Measurements from ENCODE around the gene EED.

EED gene

GRCh38 chr11:86291466-86292262 lies 47.1 kb downstream of the EED start:
- Histone ChIP-seq H3K27me3 (ENCODE audit: control insufficient read depth, low read length) (no peaks in the 10 kb centered on the region), H3K4me1 (ENCODE audit: control insufficient read depth, low read length) (peaks cover 25% of the 10 kb centered on the region), H3K36me3 (ENCODE audit: control insufficient read depth, low read length) (no peaks in the 10 kb centered on the region), H3K4me3 (ENCODE audit: low read length) (no peak overlapping the region), H3K4me2 (ENCODE audit: low read length) (no peak overlapping the region), H4K20me1 (ENCODE audit: control insufficient read depth, insufficient read depth, low read depth, low read length) (no peaks in the 10 kb centered on the region), H3F3A (ENCODE audit: control insufficient read depth, insufficient read depth) (peaks cover 3% of the 10 kb centered on the region; the same call in 1 of the 2 replicates), H3K79me2 (ENCODE audit: control insufficient read depth, low read length) (no peaks in the 10 kb centered on the region), H3K9me3 (ENCODE audit: control insufficient read depth, insufficient read depth, low read length) (no peaks in the 10 kb centered on the region), H3K27ac (ENCODE audit: low read depth, low read length) (no peak overlapping the region), H3K9me2 (replicated peaks; ENCODE audit: control insufficient read depth, low read length) (no peaks in the 10 kb centered on the region)
- TF ChIP-seq EZH2phosphoT487 (IDR thresholded peaks at IDR 0.05; ENCODE audit: borderline replicate concordance, low read length) (no peak), CTCF (IDR thresholded peaks at IDR 0.05; ENCODE audit: low read depth, low read length, poor library complexity, severe bottlenecking) (peak; percentile 73)

GRCh38 chr11:86292912-86293616 lies 48.5 kb downstream of the EED start:
- Histone ChIP-seq H4K20me1 (ENCODE audit: control insufficient read depth, insufficient read depth, low read depth, low read length) (no peaks in the 10 kb centered on the region), H3K4me1 (ENCODE audit: control insufficient read depth, low read length) (peaks cover 22% of the 10 kb centered on the region), H3K36me3 (ENCODE audit: control insufficient read depth, low read length) (no peaks in the 10 kb centered on the region), H3K9me3 (ENCODE audit: control insufficient read depth, insufficient read depth, low read length) (no peaks in the 10 kb centered on the region), H3K9me2 (replicated peaks; ENCODE audit: control insufficient read depth, low read length) (no peaks in the 10 kb centered on the region), H3K4me2 (ENCODE audit: low read length) (no peak overlapping the region), H3F3A (ENCODE audit: control insufficient read depth, insufficient read depth) (peaks cover 3% of the 10 kb centered on the region; the same call in 1 of the 2 replicates), H3K27ac (ENCODE audit: low read depth, low read length) (no peak overlapping the region), H3K4me3 (ENCODE audit: low read length) (no peak overlapping the region), H3K79me2 (ENCODE audit: control insufficient read depth, low read length) (no peaks in the 10 kb centered on the region), H3K27me3 (ENCODE audit: control insufficient read depth, low read length) (no peaks in the 10 kb centered on the region)
- no peak for TF ChIP-seq EZH2phosphoT487 (IDR thresholded peaks at IDR 0.05; ENCODE audit: borderline replicate concordance, low read length)
- TF ChIP-seq CTCF (IDR thresholded peaks at IDR 0.05; ENCODE audit: low read depth, low read length, poor library complexity, severe bottlenecking): no peak

GRCh38 chr11:86294026-86294425 lies 49.5 kb downstream of the EED start:
- H3K4me2 ChIP-seq (ENCODE audit: low read length): no peak overlapping the region
- H3K27me3 ChIP-seq (ENCODE audit: control insufficient read depth, low read length): no peaks in the 10 kb centered on the region
- no peak overlapping the region for H3K27ac ChIP-seq (ENCODE audit: low read depth, low read length)
- H3K9me3 ChIP-seq (ENCODE audit: control insufficient read depth, insufficient read depth, low read length): no peaks in the 10 kb centered on the region
- H3K9me2 ChIP-seq (replicated peaks; ENCODE audit: control insufficient read depth, low read length): no peaks in the 10 kb centered on the region
- no peaks in the 10 kb centered on the region for H4K20me1 ChIP-seq (ENCODE audit: control insufficient read depth, insufficient read depth, low read depth, low read length)
- peaks cover 3% of the 10 kb centered on the region; the same call in 1 of the 2 replicates for H3F3A ChIP-seq (ENCODE audit: control insufficient read depth, insufficient read depth)
- no peak overlapping the region for H3K4me3 ChIP-seq (ENCODE audit: low read length)
- H3K36me3 ChIP-seq (ENCODE audit: control insufficient read depth, low read length): no peaks in the 10 kb centered on the region
- TF ChIP-seq CTCF (IDR thresholded peaks at IDR 0.05; ENCODE audit: low read depth, low read length, poor library complexity, severe bottlenecking) (no peak), EZH2phosphoT487 (IDR thresholded peaks at IDR 0.05; ENCODE audit: borderline replicate concordance, low read length) (no peak)
- H3K4me1 ChIP-seq (ENCODE audit: control insufficient read depth, low read length): peaks cover 12% of the 10 kb centered on the region
- H3K79me2 ChIP-seq (ENCODE audit: control insufficient read depth, low read length): no peaks in the 10 kb centered on the region

Measured in DOHH2 (cell line).